ENCODE results near the gene JAKMIP1.

Gene JAKMIP1

GRCh38 chr4:6049278-6049677 lies 151.1 kb downstream of the JAKMIP1 start:
- Histone ChIP-seq H3K4me1 (ENCODE audit: low read length) (peaks cover 16% of the 10 kb centered on the region), H2AFZ (ENCODE audit: low read length) (no peak overlapping the region), H4K20me1 (ENCODE audit: insufficient read depth, low read length) (no peaks in the 10 kb centered on the region), H3K9me2 (replicated peaks; ENCODE audit: insufficient read depth, low read length) (no peaks in the 10 kb centered on the region), H3K27me3 (replicated peaks; ENCODE audit: insufficient read depth, low read length) (peaks cover 3% of the 10 kb centered on the region; the same call in 1 of the 2 replicates), H3K79me2 (ENCODE audit: low read length) (no peaks in the 10 kb centered on the region), H3K36me3 (replicated peaks; ENCODE audit: insufficient read depth, low read length) (no peaks in the 10 kb centered on the region), H3K4me2 (ENCODE audit: low read depth, low read length) (no peak overlapping the region), H3K4me3 (ENCODE audit: low read length) (no peak overlapping the region), H3K9ac (ENCODE audit: low read length) (no peak overlapping the region), H3K9me3 (replicated peaks; ENCODE audit: insufficient read depth, low read length) (no peaks in the 10 kb centered on the region), H3F3A (ENCODE audit: insufficient read depth, low read length) (peaks cover 6% of the 10 kb centered on the region; the same call in 1 of the 2 replicates), H3K27ac (ENCODE audit: low read length) (no peak overlapping the region)
- no peak for DNase-seq
- TF ChIP-seq EZH2phosphoT487 (IDR thresholded peaks at IDR 0.05; ENCODE audit: low read length) (no peak), CTCF (IDR thresholded peaks at IDR 0.05; ENCODE audit: low read length) (no peak), EZH2 (optimal IDR thresholded peaks at IDR 0.05; ENCODE audit: low read depth, low read length) (no peak)

- peaks cover 6% of the 10 kb centered on the region; the same call in 1 of the 2 replicates for H3F3A ChIP-seq (ENCODE audit: insufficient read depth, low read length)
- H3K9me3 ChIP-seq (replicated peaks; ENCODE audit: insufficient read depth, low read length), result no peaks in the 10 kb centered on the region
- H3K9me2 ChIP-seq (replicated peaks; ENCODE audit: insufficient read depth, low read length), result no peaks in the 10 kb centered on the region
- H3K27ac ChIP-seq (ENCODE audit: low read length), result no peak overlapping the region
- no peak overlapping the region for H3K4me3 ChIP-seq (ENCODE audit: low read length)
- no peaks in the 10 kb centered on the region for H4K20me1 ChIP-seq (ENCODE audit: insufficient read depth, low read length)
- no peaks in the 10 kb centered on the region for H3K79me2 ChIP-seq (ENCODE audit: low read length)
- H3K27me3 ChIP-seq (replicated peaks; ENCODE audit: insufficient read depth, low read length), result peaks cover 3% of the 10 kb centered on the region; the same call in 1 of the 2 replicates
- H3K4me2 ChIP-seq (ENCODE audit: low read depth, low read length), result no peak overlapping the region
- H3K4me1 ChIP-seq (ENCODE audit: low read length), result peaks cover 16% of the 10 kb centered on the region
- H3K9ac ChIP-seq (ENCODE audit: low read length), result no peak overlapping the region
- DNase-seq, result no peak
- no peak for TF ChIP-seq EZH2 (optimal IDR thresholded peaks at IDR 0.05; ENCODE audit: low read depth, low read length)
- H2AFZ ChIP-seq (ENCODE audit: low read length), result no peak overlapping the region
- H3K36me3 ChIP-seq (replicated peaks; ENCODE audit: insufficient read depth, low read length), result no peaks in the 10 kb centered on the region
These were observed 151.8 kb downstream of the JAKMIP1 start for GRCh38 chr4:6048537-6048936.

GRCh38 chr4:6047130-6047673 lies 153.1 kb downstream of the JAKMIP1 start:
- no peaks in the 10 kb centered on the region for H3K36me3 ChIP-seq (replicated peaks; ENCODE audit: insufficient read depth, low read length)
- H3K9me3 ChIP-seq (replicated peaks; ENCODE audit: insufficient read depth, low read length), result no peaks in the 10 kb centered on the region
- no peaks in the 10 kb centered on the region for H3K79me2 ChIP-seq (ENCODE audit: low read length)
- TF ChIP-seq EZH2phosphoT487 (IDR thresholded peaks at IDR 0.05; ENCODE audit: low read length), result no peak
- no peak for TF ChIP-seq EZH2 (optimal IDR thresholded peaks at IDR 0.05; ENCODE audit: low read depth, low read length)
- peak; percentile 46 for TF ChIP-seq CTCF (IDR thresholded peaks at IDR 0.05; ENCODE audit: low read length)
- DNase-seq, result peak; percentile 80
- peaks cover 6% of the 10 kb centered on the region; the same call in 1 of the 2 replicates for H3F3A ChIP-seq (ENCODE audit: insufficient read depth, low read length)
- no peak overlapping the region for H3K4me3 ChIP-seq (ENCODE audit: low read length)
- peak overlapping the region; percentile 4; the same call in 1 of the 2 replicates for H3K4me2 ChIP-seq (ENCODE audit: low read depth, low read length)
- no peaks in the 10 kb centered on the region for H4K20me1 ChIP-seq (ENCODE audit: insufficient read depth, low read length)
- H3K9me2 ChIP-seq (replicated peaks; ENCODE audit: insufficient read depth, low read length), result no peaks in the 10 kb centered on the region
- H3K9ac ChIP-seq (ENCODE audit: low read length), result no peak overlapping the region
- H3K27ac ChIP-seq (ENCODE audit: low read length), result no peak overlapping the region
- peaks cover 16% of the 10 kb centered on the region for H3K4me1 ChIP-seq (ENCODE audit: low read length)
- peaks cover 3% of the 10 kb centered on the region; the same call in 1 of the 2 replicates for H3K27me3 ChIP-seq (replicated peaks; ENCODE audit: insufficient read depth, low read length)
- no peak overlapping the region for H2AFZ ChIP-seq (ENCODE audit: low read length)

- DNase-seq, result no peak
- Histone ChIP-seq H3K27ac (ENCODE audit: low read length) (no peak overlapping the region), H4K20me1 (ENCODE audit: insufficient read depth, low read length) (no peaks in the 10 kb centered on the region), H2AFZ (ENCODE audit: low read length) (no peak overlapping the region), H3K9ac (ENCODE audit: low read length) (no peak overlapping the region), H3K27me3 (replicated peaks; ENCODE audit: insufficient read depth, low read length) (peaks cover 3% of the 10 kb centered on the region; the same call in 1 of the 2 replicates), H3K9me2 (replicated peaks; ENCODE audit: insufficient read depth, low read length) (no peaks in the 10 kb centered on the region), H3K79me2 (ENCODE audit: low read length) (no peaks in the 10 kb centered on the region), H3K36me3 (replicated peaks; ENCODE audit: insufficient read depth, low read length) (no peaks in the 10 kb centered on the region), H3K9me3 (replicated peaks; ENCODE audit: insufficient read depth, low read length) (no peaks in the 10 kb centered on the region), H3F3A (ENCODE audit: insufficient read depth, low read length) (peaks cover 6% of the 10 kb centered on the region; the same call in 1 of the 2 replicates), H3K4me3 (ENCODE audit: low read length) (no peak overlapping the region), H3K4me1 (ENCODE audit: low read length) (peaks cover 16% of the 10 kb centered on the region), H3K4me2 (ENCODE audit: low read depth, low read length) (no peak overlapping the region)
- TF ChIP-seq EZH2phosphoT487 (IDR thresholded peaks at IDR 0.05; ENCODE audit: low read length), result no peak
- TF ChIP-seq EZH2 (optimal IDR thresholded peaks at IDR 0.05; ENCODE audit: low read depth, low read length), result no peak
- no peak for TF ChIP-seq CTCF (IDR thresholded peaks at IDR 0.05; ENCODE audit: low read length)
These were observed 153.7 kb downstream of the JAKMIP1 start for GRCh38 chr4:6046526-6047129.

Data from MM.1S (cell line).